Stimulated activated CD4-positive, alpha-beta T cell treated with anti-CD3 and anti-CD28 coated beads, Interleukin-1b, Interleukin-23, amount 100 ng/mL, for 1 hour (primary cell): ENCODE data around the gene PIGR.

Source experiments
- DNase-seq, 2 donors: peaks; one replicate each; pipeline ENCODE4 v3.0.0-alpha.2; 2020; ENCODE audit warnings: low read depth in 2 of 2

The PIGR gene

DNA sequence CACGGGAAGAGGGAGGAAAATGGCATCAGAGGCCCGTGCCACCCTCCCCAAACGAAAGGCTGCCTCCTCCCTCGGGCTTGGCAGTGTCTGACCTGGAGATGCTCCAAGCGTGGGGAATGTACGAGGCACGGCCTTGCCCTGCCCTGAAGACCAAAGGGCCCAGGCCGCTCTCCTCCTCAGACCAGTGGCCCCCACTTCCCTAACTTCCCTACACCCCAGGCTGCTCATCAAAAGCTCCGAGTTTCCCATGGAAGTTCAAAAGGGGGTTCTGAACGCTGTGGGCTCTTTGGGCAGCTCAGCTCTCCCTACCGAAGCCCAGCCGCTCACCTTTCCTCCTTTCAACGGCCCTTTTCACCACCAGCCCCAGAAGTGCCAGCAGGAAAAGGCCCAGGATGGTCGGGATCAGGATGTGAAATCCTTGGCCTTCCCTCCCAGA, 36.4 kb downstream of the PIGR start:
- DNase-seq: no peak

- no peak for DNase-seq
Measured at GRCh38 chr1:206909161-206909882, 36.9 kb downstream of the PIGR start.

DNA sequence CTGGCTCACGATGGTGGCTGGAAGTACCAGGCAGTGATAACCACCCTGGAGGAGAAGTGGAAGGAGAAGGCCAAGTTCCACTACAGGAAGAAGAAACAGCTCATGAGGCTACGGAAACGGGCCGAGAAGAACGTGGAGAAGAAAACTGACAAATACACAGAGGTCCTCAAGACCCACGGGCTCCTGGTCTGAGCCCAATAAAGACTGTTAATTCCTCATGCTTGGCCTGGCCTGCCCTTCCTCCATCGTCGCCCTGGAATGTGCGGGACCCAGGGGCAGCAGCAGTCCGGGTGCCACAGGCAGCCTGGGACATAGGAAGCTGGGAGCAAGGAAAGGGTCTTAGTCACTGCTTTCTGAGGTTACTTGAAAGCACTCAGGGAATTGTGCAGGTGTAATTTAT, 38.2 kb downstream of the PIGR start:
- no peak for DNase-seq

DNA sequence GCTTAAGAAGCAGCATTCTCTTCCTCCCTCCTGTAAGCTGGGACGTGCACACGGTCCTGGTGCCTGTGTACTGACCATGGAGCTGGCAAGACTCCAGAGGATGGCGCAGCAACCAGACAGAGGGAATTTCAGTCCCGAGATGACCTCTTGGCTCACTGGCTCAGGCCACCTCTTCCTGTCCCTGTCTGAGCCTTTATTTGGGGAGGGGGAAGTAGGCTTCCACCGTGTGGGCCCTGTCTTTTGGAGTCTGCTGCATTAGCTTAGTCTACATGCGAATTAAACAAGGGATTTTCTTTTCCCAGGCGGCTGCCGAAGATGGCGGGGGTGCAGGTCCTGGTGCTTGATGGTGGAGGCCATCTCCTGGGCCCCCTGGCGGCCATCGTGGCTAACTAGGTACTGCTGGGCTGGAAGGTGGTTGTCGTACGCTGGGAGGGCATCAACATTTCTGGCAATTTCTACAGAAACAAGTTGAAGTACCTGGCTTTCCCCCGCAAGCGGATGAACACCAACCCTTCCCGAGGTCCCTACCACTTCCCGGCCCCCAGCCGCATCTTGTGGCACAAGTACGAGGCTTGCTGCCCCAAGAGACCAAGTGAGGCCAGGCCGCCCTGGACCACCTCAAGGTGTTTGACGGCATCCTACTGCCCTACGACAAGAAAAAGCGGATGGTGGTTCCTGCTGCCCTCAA, 38.8 kb downstream of the PIGR start:
- no peak for DNase-seq

GRCh38 chr1:206905295-206906164, 40.7 kb downstream of the PIGR start:
- no peak for DNase-seq

DNA sequence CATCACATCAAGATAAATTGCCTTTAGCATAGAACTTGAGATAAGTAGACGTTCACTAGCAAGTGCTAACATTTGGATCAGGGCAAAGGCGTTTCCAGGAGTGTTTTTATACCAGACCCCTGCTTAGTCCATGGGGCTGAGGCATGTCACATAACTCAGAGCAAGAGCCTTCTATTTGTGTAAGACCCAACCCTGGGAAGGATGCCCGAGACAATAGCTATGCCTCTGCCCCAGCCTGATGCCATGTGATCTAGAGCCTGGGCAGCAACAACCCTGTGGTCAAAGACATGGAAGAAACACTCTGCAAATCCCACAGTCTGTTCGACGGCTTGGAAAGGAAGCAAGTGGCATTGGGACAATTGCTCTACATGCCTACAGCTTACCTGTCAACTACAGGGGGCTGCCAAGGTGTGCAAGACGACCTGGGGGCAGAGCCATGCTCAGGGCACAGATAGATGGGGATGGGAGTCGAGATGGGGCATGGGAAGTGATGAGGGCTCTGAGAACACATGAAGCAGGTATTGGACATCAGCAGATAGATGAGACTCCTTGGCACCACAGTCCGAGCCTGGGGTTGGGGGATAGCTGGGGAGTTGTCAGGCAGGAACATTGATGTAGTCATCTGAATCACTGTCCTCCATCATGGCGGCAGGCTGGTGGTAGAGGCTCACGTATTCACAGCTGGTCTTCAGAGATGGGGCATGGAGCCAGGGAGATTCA, 41.7 kb downstream of the PIGR start:
- DNase-seq: no peak

DNA sequence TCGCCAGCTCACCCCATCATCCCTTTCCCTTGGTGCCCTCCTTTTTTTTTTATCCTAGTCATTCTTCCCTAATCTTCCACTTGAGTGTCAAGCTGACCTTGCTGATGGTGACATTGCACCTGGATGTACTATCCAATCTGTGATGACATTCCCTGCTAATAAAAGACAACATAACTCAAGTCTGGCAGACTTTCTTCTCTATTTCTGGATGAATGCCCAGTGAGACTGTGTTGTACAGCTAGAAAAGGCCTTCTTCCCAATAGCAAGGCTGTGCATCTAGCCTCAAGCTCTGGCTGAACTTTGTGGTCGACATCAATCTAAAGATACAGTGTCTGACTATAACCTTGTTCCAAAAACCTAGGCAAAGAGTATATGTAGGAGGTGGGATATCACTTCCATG, 42.6 kb downstream of the PIGR start:
- DNase-seq: no peak

GRCh38 chr1:206902702-206903101, 43.6 kb downstream of the PIGR start:
- no peak for DNase-seq

GRCh38 chr1:206901944-206902343, 44.3 kb downstream of the PIGR start:
- no peak for DNase-seq

- no peak for DNase-seq
Measured at GRCh38 chr1:206900149-206900548, 46.1 kb downstream of the PIGR start.

- no peak for DNase-seq
Measured at GRCh38 chr1:206899717-206900116, 46.5 kb downstream of the PIGR start.

GRCh38 chr1:206898915-206899431, 47.3 kb downstream of the PIGR start:
- DNase-seq: no peak

DNA sequence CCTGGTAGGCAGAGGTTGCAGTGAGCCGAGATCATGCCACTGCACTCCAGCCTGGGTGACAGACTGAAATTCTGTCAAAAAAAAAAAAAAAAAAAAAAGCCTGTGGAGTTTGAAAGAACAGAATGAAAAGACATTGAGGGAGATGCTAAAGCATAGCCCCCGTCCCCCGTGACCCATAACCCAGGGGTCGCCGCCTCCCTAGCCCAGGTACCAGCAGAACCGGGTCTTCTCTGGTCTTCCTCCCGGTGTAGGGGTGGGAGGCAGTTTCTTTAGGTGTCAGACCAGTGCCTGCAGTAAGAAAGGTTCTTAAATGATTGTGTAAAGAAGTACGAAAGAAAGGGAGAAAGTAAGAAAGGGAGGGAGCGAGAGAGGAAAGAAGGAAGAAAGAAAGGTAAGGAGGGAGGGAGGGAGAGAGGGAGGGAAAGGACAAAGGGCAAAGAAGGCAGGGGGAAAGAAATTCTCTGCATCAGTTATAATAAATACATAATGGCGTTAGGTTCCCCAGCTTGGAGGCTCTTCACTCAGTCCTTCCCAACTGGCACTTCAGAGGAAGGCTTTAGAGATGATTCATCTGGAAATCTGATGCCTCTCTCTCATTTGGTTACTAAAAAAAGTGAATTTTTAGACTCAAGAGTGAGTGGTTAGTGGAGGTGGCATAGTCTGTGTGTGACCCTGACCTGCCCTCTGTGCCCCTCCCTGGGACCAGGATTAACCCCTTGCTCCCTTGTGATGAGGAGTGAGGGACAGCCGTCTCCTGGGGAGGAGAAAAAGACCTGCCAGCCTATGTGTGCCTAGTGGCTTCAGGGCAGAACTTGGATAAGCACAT, 48.0 kb downstream of the PIGR start:
- DNase-seq: no peak

DNA sequence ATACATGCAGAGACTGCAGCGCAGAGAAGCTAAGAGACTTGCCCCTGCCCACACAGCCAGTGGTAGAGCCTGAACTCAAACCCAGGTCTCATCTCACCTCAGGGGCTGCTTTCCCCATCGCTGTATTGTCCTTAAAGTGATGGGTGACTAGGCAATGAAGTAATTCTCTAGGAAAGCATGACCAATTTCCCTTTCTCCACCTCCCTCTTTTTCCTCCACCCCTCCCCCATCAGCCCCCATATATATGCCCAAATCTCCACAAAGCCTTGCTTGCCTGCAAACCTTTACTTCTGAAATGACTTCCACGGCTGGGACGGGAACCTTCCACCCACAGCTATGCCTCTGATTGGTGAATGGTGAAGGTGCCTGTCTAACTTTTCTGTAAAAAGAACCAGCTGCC, 49.1 kb downstream of the PIGR start, which contains the start of gene IL24:
TSS of gene IL24 (plus strand) at position 269 of the 400 bp plus-strand sequence. CDS start 390 bp downstream, outside the sequence.
- no peak for DNase-seq

GRCh38 chr1:206896261-206896660, 50.0 kb downstream of the PIGR start:
- no peak for DNase-seq

GRCh38 chr1:206895837-206896242, 50.4 kb downstream of the PIGR start:
- DNase-seq: no peak

DNA sequence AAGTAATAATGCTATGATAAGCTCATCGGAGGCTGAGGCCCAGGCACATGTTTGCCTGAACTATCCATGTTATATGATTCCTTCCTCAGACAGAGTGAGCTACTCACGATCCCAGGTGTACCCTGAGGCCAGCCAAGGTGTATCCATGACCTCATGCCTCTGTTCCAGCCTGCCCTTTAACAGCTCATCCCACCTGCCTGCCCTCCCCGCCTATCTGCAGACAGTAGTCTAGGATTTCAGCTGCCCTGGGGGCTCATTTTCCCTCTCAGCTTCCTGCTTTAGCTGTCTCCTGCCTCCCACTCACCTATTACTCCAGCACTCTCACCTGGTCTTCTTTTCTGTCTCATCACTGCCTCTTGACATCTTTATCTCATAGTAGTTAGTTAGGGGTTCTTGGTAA, 50.9 kb downstream of the PIGR start:
- DNase-seq: no peak

GRCh38 chr1:206893380-206893779, 52.9 kb downstream of the PIGR start:
- DNase-seq: no peak

GRCh38 chr1:206892351-206892984, 53.8 kb downstream of the PIGR start:
- no peak for DNase-seq

GRCh38 chr1:206891412-206891811, 54.9 kb downstream of the PIGR start:
- DNase-seq: no peak
